K562 (cell line): ENCODE measurements around the gene DNAJB14. TPM values are rescaled to one million over a fixed set of nuclear protein-coding genes. Genes with fewer than 3 reads are reported as not detected.

ENCODE experiments used
- ATAC-seq: fragments of 200-7000 bp; cut with Tn5 transposase; 3 replicates; pipeline ENCODE4 v1.9.1; 2020; ENCODE audit warnings: moderate library complexity
- BruUV-seq: library from RNA; stranded (reverse); fragments of 400-500 nt; replicated peaks from 2 replicates; lab custom pipeline; 2021; lab: Mats Ljungman, UMichigan
- CTCF ChIA-PET: fragments of 300-600 bp; formaldehyde crosslinking; extraction: SDS; loops from one replicate; lab custom pipeline; 2021; ENCODE audit warnings: low intra/inter-chr PET ratio; lab: Yijun Ruan, JAX
- POLR2A ChIA-PET: fragments of 300-600, 350-650 bp; sonication (Branson Sonifier 250); formaldehyde crosslinking; extraction: SDS; loops from one replicate; lab custom pipeline; 2021; ENCODE audit warnings: antibody characterized with exemption, inconsistent platforms; lab: Yijun Ruan, JAX
- DNase-seq, 4 experiments: peaks; one replicate each; pipeline versions ENCODE4 v3.0.0 to v3.0.0-alpha.2; 2011 to 2018; ENCODE audit warnings: low spot score in 3 of 4, mixed read lengths in 3 of 4; ENCODE audit errors: extremely low read depth in 1 of 4
- FAIRE-seq: peaks from 2 replicates; lab custom pipeline; 2011; peaks lifted over from hg19 to GRCh38; lab: Jason Lieb, UNC
- H2AFZ ChIP-seq: 2 replicates; pipeline ENCODE4 v1.6.0; 2011; ENCODE audit warnings: low read depth, low read length, control low read depth, inconsistent platforms
- H3K27ac ChIP-seq: fragments of 200-600 bp; 3 replicates; pipeline ENCODE4 v1.8.0; 2011; ENCODE audit warnings: low read depth, mild to moderate bottlenecking, control low read depth, inconsistent platforms, low read length, moderate library complexity, mixed read lengths; ENCODE audit errors: extremely low read depth
- H3K27me3 ChIP-seq, 2 experiments: fragments of 300-600 bp in 1 of 2; 2 replicates in 1 of 2; 3 replicates in 1 of 2; pipeline versions ENCODE4 v1.6.0 to v1.8.0; 2011; ENCODE audit warnings: inconsistent platforms in 2 of 2, low read length in 2 of 2, mild to moderate bottlenecking in 1 of 2, mixed read lengths in 1 of 2, moderate library complexity in 1 of 2; ENCODE audit not compliant: control insufficient read depth in 2 of 2, insufficient read depth in 2 of 2
- H3K36me3 ChIP-seq: fragments of 300-600 bp; 3 replicates; pipeline ENCODE4 v1.8.0; 2011; ENCODE audit warnings: mild to moderate bottlenecking, low read length, inconsistent platforms; ENCODE audit not compliant: control insufficient read depth, insufficient read depth
- H3K4me1 ChIP-seq, 2 experiments: fragments of 200-600 bp in 1 of 2; replicated peaks in 1 of 2; 2 replicates in 1 of 2; 3 replicates in 1 of 2; pipeline versions ENCODE4 v1.5.1 to v1.8.0; 2011; ENCODE audit warnings: inconsistent platforms in 2 of 2, low read length in 2 of 2, mild to moderate bottlenecking in 1 of 2, mixed read lengths in 1 of 2, moderate library complexity in 1 of 2; ENCODE audit not compliant: control insufficient read depth in 2 of 2, insufficient read depth in 2 of 2
- H3K4me2 ChIP-seq: 2 replicates; pipeline ENCODE4 v1.6.1; 2011; ENCODE audit warnings: low read length, control low read depth, inconsistent platforms, mixed read lengths; ENCODE audit not compliant: insufficient read depth
- H3K4me3 ChIP-seq: fragments of 200-600 bp; sonication (generic), shearing (Covaris generic); 2 replicates; pipeline ENCODE4 v1.5.1; 2016; ENCODE audit warnings: control low read depth, inconsistent platforms
- H3K79me2 ChIP-seq: fragments of 200-600 bp; 3 replicates; pipeline ENCODE4 v1.8.0; 2011; ENCODE audit warnings: low read length, inconsistent platforms; ENCODE audit not compliant: control insufficient read depth, insufficient read depth
- H3K9ac ChIP-seq, 2 experiments: 2 replicates each; pipeline versions ENCODE4 v1.6.0 to v1.6.1; 2011; ENCODE audit warnings: low read depth in 2 of 2, low read length in 2 of 2, control low read depth in 1 of 2, inconsistent platforms in 1 of 2, mild to moderate bottlenecking in 1 of 2, mixed read lengths in 1 of 2; ENCODE audit not compliant: insufficient read depth in 1 of 2
- H3K9me1 ChIP-seq: one replicate; pipeline ENCODE4 v1.6.0; 2011; ENCODE audit warnings: inconsistent platforms, mild to moderate bottlenecking, low read length, moderate library complexity; ENCODE audit not compliant: control insufficient read depth, insufficient read depth
- H3K9me3 ChIP-seq: replicated peaks from 2 replicates; pipeline ENCODE4 v1.5.1; 2011; ENCODE audit warnings: low read depth, low read length, inconsistent platforms; ENCODE audit not compliant: control insufficient read depth, insufficient read depth
- H4K20me1 ChIP-seq: replicated peaks from 2 replicates; pipeline ENCODE4 v1.6.1; 2011; ENCODE audit warnings: low read length, inconsistent platforms, mixed read lengths; ENCODE audit not compliant: control insufficient read depth, insufficient read depth
- CHD1 ChIP-seq: fragments of 200-600 bp; sonication (generic); IDR thresholded peaks from one replicate; pipeline ENCODE4 v1.6.1; 2012; ENCODE audit warnings: mild to moderate bottlenecking, moderate library complexity, low read length, inconsistent platforms
- ESRRA ChIP-seq: fragments of 450-650 bp; IDR thresholded peaks from 2 replicates; pipeline ENCODE4 v1.6.1; 2014; ENCODE audit warnings: low read depth, mild to moderate bottlenecking, moderate library complexity, borderline replicate concordance
- FOS ChIP-seq: IDR thresholded peaks from 3 replicates; pipeline ENCODE4 v1.6.1; 2011; ENCODE audit not compliant: insufficient read length; ENCODE audit errors: extremely low read depth
- MTF1 ChIP-seq: fragments of 250-450 bp; sonication (Bioruptor Pico); IDR thresholded peaks from 2 replicates; pipeline ENCODE4 v1.9.0; 2021; ENCODE audit warnings: moderate library complexity, mild to moderate bottlenecking, inconsistent platforms, borderline replicate concordance
- WHSC1 ChIP-seq: IDR thresholded peaks from one replicate; pipeline ENCODE4 v1.6.1; 2012; ENCODE audit warnings: low read length, control low read depth, inconsistent platforms
- ZNF384 ChIP-seq: IDR thresholded peaks from 2 replicates; pipeline ENCODE4 v1.6.1; 2012; ENCODE audit warnings: low read depth, low read length, improper control_type of control experiment
- WGBS: fragments of 100-300 bp; shearing (Covaris generic); methylation state at CpG from one replicate; pipeline ENCODE4 v1.1.6; 2016; ENCODE audit warnings: low coverage, mixed read lengths; ENCODE audit not compliant: insufficient coverage; ENCODE audit errors: missing lambda C conversion rate; 5-methylcytosine and 5-hydroxymethylcytosine counted together
- in situ Hi-C: fragments of 300-500 bp; cut with MboI; formaldehyde crosslinking; loops from 4 replicates; pipeline ENCODE4 v1.15.0; 2018; ENCODE audit warnings: inconsistent platforms, mixed read lengths
- intact Hi-C: fragments of 100-400 bp; cut with micrococcal nuclease; formaldehyde crosslinking; loops from 2 replicates; pipeline ENCODE4 v1.14.2; 2022
- polyA plus RNA-seq, 8 experiments: library from polyadenylated mRNA; depleted of rRNA in 4 of 8; stranded (reverse) in 5 of 8; unstranded in 3 of 8; fragments of >200 nt; fragmentation: Nextera tagmentation in 2 of 8; fragmentation: Illumina TruSeq in 1 of 8; extraction: Ambion mirVana in 2 of 8; extraction: Trizol in 1 of 8; gene quantifications; 2 replicates each; pipeline versions ENCODE4 v1.2.1 to v1.2.3, GENCODE V29; 2011 to 2014; ENCODE audit warnings: inconsistent platforms in 1 of 8, missing spikeins in 1 of 8
- total RNA-seq, 7 experiments: library from RNA; depleted of rRNA in 6 of 7; stranded (reverse); fragments of >200 nt in 6 of 7; fragmentation: Illumina TruSeq in 2 of 7; extraction: Trizol in 2 of 7; gene quantifications; 2 replicates each; pipeline versions ENCODE4 v1.2.1 to v1.2.3, GENCODE V29; 2011 to 2021; ENCODE audit warnings: low replicate concordance in 1 of 7
- TF ChIP-seq, protein P1 (sequence below), 3 experiments: fragments of 200-800 bp in 1 of 3; fragments of 250-450 bp in 1 of 3; fragments of 450-650 bp in 1 of 3; sonication (Bioruptor Pico) in 1 of 3; sonication (Bioruptor generic) in 1 of 3; formaldehyde crosslinking in 1 of 3; IDR thresholded peaks; 2 replicates each; pipeline versions ENCODE4 v1.6.1 to v1.8.0; 2016 to 2022; ENCODE audit warnings: mild to moderate bottlenecking in 2 of 3, missing genetic modification characterization in 2 of 3, missing compliant biosample characterization in 1 of 3, moderate library complexity in 1 of 3
- TF ChIP-seq, protein P2 (sequence below), 2 experiments: fragments of 450-650 bp in 1 of 2; sonication (generic) in 1 of 2; formaldehyde crosslinking in 1 of 2; IDR thresholded peaks in 1 of 2; conservative IDR thresholded peaks in 1 of 2; 2 replicates each; pipeline versions ENCODE4 v1.6.1 to v1.8.1; 2016 to 2023; ENCODE audit warnings: mild to moderate bottlenecking in 2 of 2, moderate library complexity in 2 of 2, inconsistent platforms in 1 of 2, missing genetic modification reagents in 1 of 2
- TF ChIP-seq, protein P3 (sequence below): fragments of 450-650 bp; IDR thresholded peaks from 2 replicates; pipeline ENCODE4 v1.6.1; 2017; ENCODE audit warnings: antibody characterized with exemption

The DNAJB14 gene
- total and polyA plus RNA-seq, 9 of the 15 experiments (the other 6 are each of a cell fraction or from before 2014, with no cell fraction given) = 5.5 to 28.0 (median 12.7) TPM

DNA sequence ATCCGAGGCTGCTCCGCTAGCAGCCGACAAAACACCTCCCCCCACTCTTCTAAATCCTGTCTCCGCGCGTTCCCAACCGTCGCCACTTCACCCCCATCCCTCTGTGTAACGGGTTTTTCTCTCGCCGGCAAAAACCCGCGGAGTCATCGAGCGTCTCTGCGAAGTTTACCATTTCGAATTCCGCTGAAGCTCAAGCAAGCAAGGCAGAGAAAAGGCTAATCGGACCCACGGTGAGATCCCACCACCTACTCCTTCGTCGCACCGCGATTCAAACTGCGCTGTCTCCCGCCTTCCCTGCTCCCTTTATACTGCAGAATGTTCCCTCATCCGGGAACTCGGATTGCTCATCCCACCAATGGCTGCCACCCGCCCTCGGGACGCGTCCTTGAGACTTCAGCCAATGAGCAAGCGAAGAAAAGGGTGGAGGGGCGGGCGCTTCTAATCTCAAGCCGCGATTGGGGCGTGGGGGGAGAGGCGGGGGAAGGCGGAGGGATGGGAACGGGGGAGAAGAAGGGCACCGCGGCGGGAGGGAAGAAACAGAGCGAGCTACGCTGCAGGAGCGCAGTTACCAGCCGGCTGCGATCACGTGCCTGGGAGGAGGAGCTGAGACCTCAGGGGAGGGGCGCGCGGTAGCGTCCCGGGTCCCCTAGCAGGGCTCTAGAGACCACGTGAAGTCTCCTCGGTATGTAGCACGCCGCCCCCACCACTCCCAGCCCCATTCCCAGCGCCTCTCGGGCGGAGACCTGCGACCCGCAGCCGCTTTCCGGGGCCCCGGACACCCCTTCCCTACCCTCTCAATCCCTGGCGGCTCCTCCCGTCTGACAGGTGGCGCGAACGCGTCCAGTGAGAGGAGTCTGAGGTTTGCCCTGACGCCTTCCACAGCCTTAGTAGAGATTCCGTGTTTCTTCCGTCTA lies 3.8 kb upstream of the DNAJB14 start, which contains the start of gene H2AZ1:
Gene H2AZ1 (minus strand): TSS at position 277 of the 914 bp plus-strand sequence. CDS start 105 bp downstream, at position 172.
- CTCF ChIA-PET = no interaction called here
- peak within 1 kb of the TSS; percentile 93 for H2AFZ ChIP-seq
- TF ChIP-seq, protein P1, sequence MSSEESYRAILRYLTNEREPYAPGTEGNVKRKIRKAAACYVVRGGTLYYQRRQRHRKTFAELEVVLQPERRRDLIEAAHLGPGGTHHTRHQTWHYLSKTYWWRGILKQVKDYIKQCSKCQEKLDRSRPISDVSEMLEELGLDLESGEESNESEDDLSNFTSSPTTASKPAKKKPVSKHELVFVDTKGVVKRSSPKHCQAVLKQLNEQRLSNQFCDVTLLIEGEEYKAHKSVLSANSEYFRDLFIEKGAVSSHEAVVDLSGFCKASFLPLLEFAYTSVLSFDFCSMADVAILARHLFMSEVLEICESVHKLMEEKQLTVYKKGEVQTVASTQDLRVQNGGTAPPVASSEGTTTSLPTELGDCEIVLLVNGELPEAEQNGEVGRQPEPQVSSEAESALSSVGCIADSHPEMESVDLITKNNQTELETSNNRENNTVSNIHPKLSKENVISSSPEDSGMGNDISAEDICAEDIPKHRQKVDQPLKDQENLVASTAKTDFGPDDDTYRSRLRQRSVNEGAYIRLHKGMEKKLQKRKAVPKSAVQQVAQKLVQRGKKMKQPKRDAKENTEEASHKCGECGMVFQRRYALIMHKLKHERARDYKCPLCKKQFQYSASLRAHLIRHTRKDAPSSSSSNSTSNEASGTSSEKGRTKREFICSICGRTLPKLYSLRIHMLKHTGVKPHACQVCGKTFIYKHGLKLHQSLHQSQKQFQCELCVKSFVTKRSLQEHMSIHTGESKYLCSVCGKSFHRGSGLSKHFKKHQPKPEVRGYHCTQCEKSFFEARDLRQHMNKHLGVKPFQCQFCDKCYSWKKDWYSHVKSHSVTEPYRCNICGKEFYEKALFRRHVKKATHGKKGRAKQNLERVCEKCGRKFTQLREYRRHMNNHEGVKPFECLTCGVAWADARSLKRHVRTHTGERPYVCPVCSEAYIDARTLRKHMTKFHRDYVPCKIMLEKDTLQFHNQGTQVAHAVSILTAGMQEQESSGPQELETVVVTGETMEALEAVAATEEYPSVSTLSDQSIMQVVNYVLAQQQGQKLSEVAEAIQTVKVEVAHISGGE (CRISPR knock-in tag; IDR thresholded peaks at IDR 0.05) = peak in 1 of 3 experiments; percentile 60; a peak in 2 of 6 replicates
- TF ChIP-seq CHD1 (peak; percentile 91), WHSC1 (no peak), ZNF384 (0 out of 2 replicates have a peak, but pooled peaks have one; percentile 11), MTF1 (CRISPR knock-in tag) (no peak), ESRRA (peak; percentile 67; the same call in 1 of the 2 replicates), FOS (peak; percentile 86)
- TF ChIP-seq, protein P2, sequence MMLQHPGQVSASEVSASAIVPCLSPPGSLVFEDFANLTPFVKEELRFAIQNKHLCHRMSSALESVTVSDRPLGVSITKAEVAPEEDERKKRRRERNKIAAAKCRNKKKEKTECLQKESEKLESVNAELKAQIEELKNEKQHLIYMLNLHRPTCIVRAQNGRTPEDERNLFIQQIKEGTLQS (IDR thresholded peaks at IDR 0.05) = peak; percentile 53
- TF ChIP-seq, protein P2 (CRISPR knock-in tag; conservative IDR thresholded peaks at IDR 0.05) = peak; percentile 54; the same call in 1 of the 2 replicates
- TF ChIP-seq, protein P3, sequence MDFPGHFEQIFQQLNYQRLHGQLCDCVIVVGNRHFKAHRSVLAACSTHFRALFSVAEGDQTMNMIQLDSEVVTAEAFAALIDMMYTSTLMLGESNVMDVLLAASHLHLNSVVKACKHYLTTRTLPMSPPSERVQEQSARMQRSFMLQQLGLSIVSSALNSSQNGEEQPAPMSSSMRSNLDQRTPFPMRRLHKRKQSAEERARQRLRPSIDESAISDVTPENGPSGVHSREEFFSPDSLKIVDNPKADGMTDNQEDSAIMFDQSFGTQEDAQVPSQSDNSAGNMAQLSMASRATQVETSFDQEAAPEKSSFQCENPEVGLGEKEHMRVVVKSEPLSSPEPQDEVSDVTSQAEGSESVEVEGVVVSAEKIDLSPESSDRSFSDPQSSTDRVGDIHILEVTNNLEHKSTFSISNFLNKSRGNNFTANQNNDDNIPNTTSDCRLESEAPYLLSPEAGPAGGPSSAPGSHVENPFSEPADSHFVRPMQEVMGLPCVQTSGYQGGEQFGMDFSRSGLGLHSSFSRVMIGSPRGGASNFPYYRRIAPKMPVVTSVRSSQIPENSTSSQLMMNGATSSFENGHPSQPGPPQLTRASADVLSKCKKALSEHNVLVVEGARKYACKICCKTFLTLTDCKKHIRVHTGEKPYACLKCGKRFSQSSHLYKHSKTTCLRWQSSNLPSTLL = no peak

More for the DNA sequence above, 3.8 kb upstream of the DNAJB14 start, which contains the start of gene H2AZ1:
- in situ Hi-C loops = no loop called here
- POLR2A ChIA-PET = interaction anchor here (0.6 to 2.0 kb wide), 15 partner anchors 9 to 1689 kb away, joined by 3 to 12 read pairs (median 4); partner anchors contain the start of genes LAMTOR3 and RAP1GDS1
- peak within 1 kb of the TSS; percentile 62 for H3K4me3 ChIP-seq
- peaks cover 14% of the 10 kb centered on the region for H4K20me1 ChIP-seq
- H3K4me1 ChIP-seq = peaks cover 14 to 19% of the 10 kb centered on the region in 2 experiments
- H3K36me3 ChIP-seq = peaks cover 23% of the 10 kb centered on the region
- under 1% methylated on average over 54 of the region's 76 CpGs for WGBS
- FAIRE-seq = peak; percentile 95
- intact Hi-C loops = loop anchor here (1.0 to 5.0 kb wide), 6 partner anchors 55 to 388 kb away; partner anchors contain the start of genes LAMTOR3 and TRMT10A
- TSS peak; percentile 59 for BruUV-seq
- no peaks in the 10 kb centered on the region for H3K9me1 ChIP-seq
- DNase-seq = peak; percentile 95 to 99 (median 98)
- peak within 1 kb of the TSS; percentile 93 for H3K4me2 ChIP-seq
- peak within 1 kb of the TSS; percentile 97 to 98 for H3K9ac ChIP-seq
- no peaks in the 10 kb centered on the region for H3K27me3 ChIP-seq
- ATAC-seq = peak; percentile 78
- H3K79me2 ChIP-seq = peaks cover 56% of the 10 kb centered on the region
- H3K27ac ChIP-seq = peak within 1 kb of the TSS; percentile 99
- no peaks in the 10 kb centered on the region for H3K9me3 ChIP-seq
